Vagina (tissue), 2 donors: ENCODE data around the gene PSEN1.

Experiments
- POLR2A ChIP-seq, 2 donors: fragments of 450-650 bp; IDR thresholded peaks; one replicate each; pipeline ENCODE4 v1.6.1; 2017; ENCODE audit warnings: antibody characterized with exemption in 2 of 2, mild to moderate bottlenecking in 2 of 2, moderate library complexity in 2 of 2
- TF ChIP-seq, protein P1 (sequence below), 3 experiments: fragments of 450-650 bp in 2 of 3; fragments of 200-600 bp in 1 of 3; sonication (generic) in 1 of 3; IDR thresholded peaks; one replicate each; pipeline ENCODE4 v1.5.1; 2017 to 2019; ENCODE audit warnings: antibody characterized with exemption in 3 of 3, mild to moderate bottlenecking in 2 of 3, moderate library complexity in 2 of 3

DNA sequence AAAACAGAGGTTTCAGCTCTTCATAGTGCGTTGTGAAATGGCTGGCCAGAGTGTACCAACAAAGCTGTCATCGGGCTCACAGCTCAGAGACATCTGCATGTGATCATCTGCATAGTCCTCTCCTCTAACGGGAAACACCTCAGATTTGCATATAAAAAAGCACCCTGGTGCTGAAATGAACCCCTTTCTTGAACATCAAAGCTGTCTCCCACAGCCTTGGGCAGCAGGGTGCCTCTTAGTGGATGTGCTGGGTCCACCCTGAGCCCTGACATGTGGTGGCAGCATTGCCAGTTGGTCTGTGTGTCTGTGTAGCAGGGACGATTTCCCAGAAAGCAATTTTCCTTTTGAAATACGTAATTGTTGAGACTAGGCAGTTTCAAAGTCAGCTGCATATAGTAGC is 86.7 kb downstream of the PSEN1 start:
- TF ChIP-seq, protein P1, sequence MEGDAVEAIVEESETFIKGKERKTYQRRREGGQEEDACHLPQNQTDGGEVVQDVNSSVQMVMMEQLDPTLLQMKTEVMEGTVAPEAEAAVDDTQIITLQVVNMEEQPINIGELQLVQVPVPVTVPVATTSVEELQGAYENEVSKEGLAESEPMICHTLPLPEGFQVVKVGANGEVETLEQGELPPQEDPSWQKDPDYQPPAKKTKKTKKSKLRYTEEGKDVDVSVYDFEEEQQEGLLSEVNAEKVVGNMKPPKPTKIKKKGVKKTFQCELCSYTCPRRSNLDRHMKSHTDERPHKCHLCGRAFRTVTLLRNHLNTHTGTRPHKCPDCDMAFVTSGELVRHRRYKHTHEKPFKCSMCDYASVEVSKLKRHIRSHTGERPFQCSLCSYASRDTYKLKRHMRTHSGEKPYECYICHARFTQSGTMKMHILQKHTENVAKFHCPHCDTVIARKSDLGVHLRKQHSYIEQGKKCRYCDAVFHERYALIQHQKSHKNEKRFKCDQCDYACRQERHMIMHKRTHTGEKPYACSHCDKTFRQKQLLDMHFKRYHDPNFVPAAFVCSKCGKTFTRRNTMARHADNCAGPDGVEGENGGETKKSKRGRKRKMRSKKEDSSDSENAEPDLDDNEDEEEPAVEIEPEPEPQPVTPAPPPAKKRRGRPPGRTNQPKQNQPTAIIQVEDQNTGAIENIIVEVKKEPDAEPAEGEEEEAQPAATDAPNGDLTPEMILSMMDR (IDR thresholded peaks at IDR 0.05) = no peak
- no peak for TF ChIP-seq POLR2A (IDR thresholded peaks at IDR 0.05)
